Stimulated activated CD8-positive, alpha-beta memory T cell treated with anti-CD3 and anti-CD28 coated beads, Interleukin-7, amount 100 ng/mL, for 4 hours (primary cell): Measurements from ENCODE around the gene RPTOR.

Experiments used
- DNase-seq, 2 donors: peaks; one replicate each; pipeline ENCODE4 v3.0.0-alpha.2; 2020; ENCODE audit warnings: low read depth in 2 of 2

RPTOR gene

GRCh38 chr17:80959330-80960036 lies 414.8 kb downstream of the RPTOR start:
- DNase-seq: no peak

- no peak for DNase-seq
These were observed 415.6 kb downstream of the RPTOR start for GRCh38 chr17:80960037-80960796.

- no peak for DNase-seq
These were observed 416.3 kb downstream of the RPTOR start for GRCh38 chr17:80960797-80961452.

- no peak for DNase-seq
These were observed 417.1 kb downstream of the RPTOR start for GRCh38 chr17:80961541-80962330.

- DNase-seq: no peak
These were observed 418.0 kb downstream of the RPTOR start for GRCh38 chr17:80962356-80963329.

GRCh38 chr17:80963812-80964543 lies 419.3 kb downstream of the RPTOR start:
- DNase-seq: no peak

GRCh38 chr17:80964544-80964856 lies 419.9 kb downstream of the RPTOR start:
- DNase-seq: no peak

GRCh38 chr17:80964859-80965580 lies 420.4 kb downstream of the RPTOR start:
- no peak for DNase-seq

- no peak for DNase-seq
These were observed 421.0 kb downstream of the RPTOR start for GRCh38 chr17:80965606-80966005.

GRCh38 chr17:80967404-80967872 lies 422.8 kb downstream of the RPTOR start:
- no peak for DNase-seq

GRCh38 chr17:80968602-80969029 lies 424.0 kb downstream of the RPTOR start:
- no peak for DNase-seq

GRCh38 chr17:80969030-80969673 lies 424.5 kb downstream of the RPTOR start:
- no peak for DNase-seq

- DNase-seq: no peak
These were observed 425.0 kb downstream of the RPTOR start for GRCh38 chr17:80969674-80970043.

- DNase-seq: peak in 1 of 2 donors; percentile 17
These were observed 425.6 kb downstream of the RPTOR start for GRCh38 chr17:80970044-80970761.

GRCh38 chr17:80970762-80971703 lies 426.4 kb downstream of the RPTOR start:
- no peak for DNase-seq

- no peak for DNase-seq
These were observed 427.2 kb downstream of the RPTOR start for GRCh38 chr17:80971704-80972304.

- DNase-seq: no peak
These were observed 432.1 kb downstream of the RPTOR start for GRCh38 chr17:80976701-80977100.
